Hepatic stellate cell (primary cell): ENCODE measurements around the gene DPP6.

Source experiments
- DNase-seq: peaks from one replicate; pipeline ENCODE4 v3.0.0; 2011; ENCODE audit warnings: low spot score

The DPP6 gene

GRCh38 chr7:154769527-154769926 is 717.3 kb downstream of the DPP6 start:
- no peak for DNase-seq

- DNase-seq: no peak
These were observed 718.2 kb downstream of the DPP6 start for GRCh38 chr7:154770361-154770760.

- DNase-seq: no peak
These were observed 718.8 kb downstream of the DPP6 start for GRCh38 chr7:154770962-154771361.

- no peak for DNase-seq
These were observed 722.2 kb downstream of the DPP6 start for GRCh38 chr7:154774303-154774969.

GRCh38 chr7:154775681-154776080 is 723.5 kb downstream of the DPP6 start:
- no peak for DNase-seq

GRCh38 chr7:154776350-154776749 is 724.2 kb downstream of the DPP6 start:
- DNase-seq: no peak

- no peak for DNase-seq
These were observed 724.8 kb downstream of the DPP6 start for GRCh38 chr7:154777023-154777422.

- DNase-seq: no peak
These were observed 725.3 kb downstream of the DPP6 start for GRCh38 chr7:154777489-154777888.

GRCh38 chr7:154777908-154778307 is 725.7 kb downstream of the DPP6 start:
- no peak for DNase-seq

- no peak for DNase-seq
These were observed 729.4 kb downstream of the DPP6 start for GRCh38 chr7:154781369-154782303.

GRCh38 chr7:154783281-154783909 is 731.2 kb downstream of the DPP6 start:
- no peak for DNase-seq

GRCh38 chr7:154785898-154786297 is 733.7 kb downstream of the DPP6 start:
- no peak for DNase-seq

GRCh38 chr7:154789404-154789803 is 737.2 kb downstream of the DPP6 start:
- DNase-seq: no peak

- DNase-seq: no peak
These were observed 739.4 kb downstream of the DPP6 start for GRCh38 chr7:154791611-154792010.

GRCh38 chr7:154792436-154793055 is 740.3 kb downstream of the DPP6 start:
- DNase-seq: no peak

- DNase-seq: no peak
These were observed 742.1 kb downstream of the DPP6 start for GRCh38 chr7:154794147-154794780.

GRCh38 chr7:154795014-154795413 is 742.8 kb downstream of the DPP6 start:
- DNase-seq: no peak

GRCh38 chr7:154795437-154795836 is 743.2 kb downstream of the DPP6 start:
- no peak for DNase-seq

- no peak for DNase-seq
These were observed 752.3 kb downstream of the DPP6 start for GRCh38 chr7:154804449-154804848.

GRCh38 chr7:154812027-154812426 is 759.8 kb downstream of the DPP6 start:
- no peak for DNase-seq

GRCh38 chr7:154817224-154817896 is 765.2 kb downstream of the DPP6 start:
- no peak for DNase-seq
